IMR-90 (cell line): ENCODE results near the gene SEMA5A. TPM values are rescaled to one million over a fixed set of nuclear protein-coding genes. Genes with fewer than 3 reads are reported as not detected.

Source experiments
- ATAC-seq: fragments of 200-7000 bp; cut with Tn5 transposase; 2 replicates; pipeline ENCODE4 v1.9.1; 2020; ENCODE audit warnings: low read depth, mild to moderate bottlenecking, moderate library complexity
- BruUV-seq: library from RNA; stranded (reverse); fragments of 400-500 nt; replicated peaks from 2 replicates; lab custom pipeline; 2021; lab: Mats Ljungman, UMichigan
- CTCF ChIA-PET: fragments of 300-600 bp; formaldehyde crosslinking; extraction: SDS; loops from one replicate; lab custom pipeline; 2021; ENCODE audit warnings: antibody characterized with exemption; lab: Yijun Ruan, JAX
- POLR2A ChIA-PET: fragments of 300-600 bp; sonication (Branson Sonifier 250); formaldehyde crosslinking; loops from one replicate; lab custom pipeline; 2022; ENCODE audit warnings: antibody characterized with exemption; ENCODE audit not compliant: unreplicated experiment; lab: Charles Lee
- DNase-seq: peaks from one replicate; pipeline ENCODE4 v3.0.0; 2013
- H2AFZ ChIP-seq: replicated peaks from 2 replicates; pipeline ENCODE3; 2013; ENCODE audit warnings: low read length, mild to moderate bottlenecking; ENCODE audit not compliant: poor library complexity
- H2AK5ac ChIP-seq: 2 replicates; pipeline ENCODE4 v1.6.1; 2013; ENCODE audit warnings: low read depth, low read length, inconsistent platforms
- H2AK9ac ChIP-seq: replicated peaks from 2 replicates; pipeline ENCODE3; 2013; ENCODE audit warnings: mild to moderate bottlenecking, low read depth, low read length, moderate library complexity; ENCODE audit not compliant: poor library complexity
- H2BK120ac ChIP-seq: 2 replicates; pipeline ENCODE4 v1.6.1; 2013; ENCODE audit warnings: low read depth, low read length, inconsistent platforms
- H2BK15ac ChIP-seq: 3 replicates; pipeline ENCODE4 v1.6.1; 2013; ENCODE audit warnings: low read depth, low read length, inconsistent platforms
- H2BK20ac ChIP-seq: 2 replicates; pipeline ENCODE4 v1.6.1; 2013; ENCODE audit warnings: low read depth, mild to moderate bottlenecking, inconsistent platforms, low read length, moderate library complexity
- H2BK5ac ChIP-seq: 2 replicates; pipeline ENCODE4 v1.6.1; 2013; ENCODE audit warnings: mild to moderate bottlenecking, low read depth, low read length, inconsistent platforms; ENCODE audit not compliant: poor library complexity, severe bottlenecking
- H3K14ac ChIP-seq: replicated peaks from 2 replicates; pipeline ENCODE4 v1.6.1; 2013; ENCODE audit warnings: low read depth, low read length, inconsistent platforms
- H3K18ac ChIP-seq: 2 replicates; pipeline ENCODE4 v1.6.1; 2013; ENCODE audit warnings: low read depth, low read length, control low read depth
- H3K23ac ChIP-seq: 2 replicates; pipeline ENCODE4 v1.6.1; 2013; ENCODE audit warnings: low read depth, low read length, inconsistent platforms
- H3K27ac ChIP-seq: 2 replicates; pipeline ENCODE4 v1.5.1; 2013; ENCODE audit warnings: mild to moderate bottlenecking, control low read depth, low read length; ENCODE audit not compliant: insufficient read depth
- H3K27me3 ChIP-seq: 2 replicates; pipeline ENCODE4 v1.6.1; 2013; ENCODE audit warnings: low read length; ENCODE audit not compliant: control insufficient read depth, insufficient read depth
- H3K36me3 ChIP-seq: 2 replicates; pipeline ENCODE4 v1.6.1; 2013; ENCODE audit warnings: low read length, mixed read lengths; ENCODE audit not compliant: control insufficient read depth, insufficient read depth
- H3K4ac ChIP-seq: 2 replicates; pipeline ENCODE4 v1.6.1; 2013; ENCODE audit warnings: low read depth, low read length, inconsistent platforms
- H3K4me1 ChIP-seq: 2 replicates; pipeline ENCODE4 v1.6.1; 2013; ENCODE audit warnings: low read length, mixed read lengths; ENCODE audit not compliant: control insufficient read depth, insufficient read depth
- H3K4me2 ChIP-seq: 2 replicates; pipeline ENCODE4 v1.6.1; 2013; ENCODE audit warnings: low read depth, mild to moderate bottlenecking, control low read depth, low read length, moderate library complexity
- H3K4me3 ChIP-seq: 2 replicates; pipeline ENCODE4 v1.5.1; 2013; ENCODE audit warnings: low read depth, mild to moderate bottlenecking, control low read depth, low read length, moderate library complexity; ENCODE audit not compliant: insufficient read depth
- H3K56ac ChIP-seq: 2 replicates; pipeline ENCODE4 v1.6.1; 2013; ENCODE audit warnings: low read length, inconsistent platforms; ENCODE audit not compliant: insufficient read depth; ENCODE audit errors: extremely low read depth
- H3K79me1 ChIP-seq, 2 experiments: 2 replicates each; pipeline ENCODE4 v1.6.1; 2013; ENCODE audit warnings: low read length in 2 of 2, inconsistent platforms in 1 of 2, low read depth in 1 of 2
- H3K9ac ChIP-seq: 2 replicates; pipeline ENCODE4 v1.6.1; 2013; ENCODE audit warnings: low read depth, low read length, control low read depth
- H3K9me1 ChIP-seq: 2 replicates; pipeline ENCODE4 v1.6.1; 2013; ENCODE audit warnings: low read length, inconsistent platforms; ENCODE audit not compliant: insufficient read depth
- H3K9me3 ChIP-seq: 2 replicates; pipeline ENCODE4 v1.6.1; 2013; ENCODE audit warnings: low read length; ENCODE audit not compliant: control insufficient read depth, insufficient read depth
- H4K20me1 ChIP-seq: 2 replicates; pipeline ENCODE4 v1.6.1; 2013; ENCODE audit warnings: low read length, inconsistent platforms; ENCODE audit not compliant: insufficient read depth
- H4K5ac ChIP-seq: 2 replicates; pipeline ENCODE4 v1.6.1; 2013; ENCODE audit warnings: mild to moderate bottlenecking, low read depth, low read length, control low read depth
- H4K8ac ChIP-seq, 2 experiments: 2 replicates each; pipeline ENCODE4 v1.6.1; 2013; ENCODE audit warnings: low read depth in 2 of 2, low read length in 2 of 2, control low read depth in 1 of 2, inconsistent platforms in 1 of 2
- H4K91ac ChIP-seq: 2 replicates; pipeline ENCODE4 v1.6.1; 2013; ENCODE audit warnings: low read depth, low read length, inconsistent platforms; ENCODE audit not compliant: insufficient read depth
- MAZ ChIP-seq: IDR thresholded peaks from 2 replicates; pipeline ENCODE4 v1.6.1; 2012; ENCODE audit warnings: low read depth, mild to moderate bottlenecking, low read length, improper control_type of control experiment, moderate library complexity, borderline replicate concordance
- MXI1 ChIP-seq: IDR thresholded peaks from 2 replicates; pipeline ENCODE4 v1.6.1; 2012; ENCODE audit warnings: low read depth, mild to moderate bottlenecking, low read length, moderate library complexity, borderline replicate concordance
- RAD21 ChIP-seq: IDR thresholded peaks from 2 replicates; pipeline ENCODE4 v1.6.1; 2012; ENCODE audit warnings: low read length, improper control_type of control experiment
- WGBS, 2 experiments: methylation state at CpG; one replicate each; pipeline versions ENCODE4 v1.1.5 to v1.1.7; 2013; ENCODE audit warnings: missing lambda C conversion rate in 2 of 2; ENCODE audit not compliant: insufficient read length in 1 of 2; ENCODE audit errors: extremely low coverage in 2 of 2; 5-methylcytosine and 5-hydroxymethylcytosine counted together
- dilution Hi-C: fragments of 300-500 bp; cut with HindIII; formaldehyde crosslinking; loops from one replicate; pipeline ENCODE4 v1.14.3; 2018; ENCODE audit warnings: low sequenced_read_pairs; ENCODE audit not compliant: unreplicated experiment
- in situ Hi-C: fragments of 300-500 bp; cut with MboI; formaldehyde crosslinking; loops from 3 replicates; pipeline ENCODE4 v1.14.3; 2019; ENCODE audit warnings: low sequenced_read_pairs, inconsistent platforms, mixed read lengths
- intact Hi-C: fragments of 100-400 bp; cut with micrococcal nuclease; formaldehyde crosslinking; loops from 2 replicates; pipeline ENCODE4 v1.10.0; 2022
- polyA plus RNA-seq, 3 experiments: library from polyadenylated mRNA; depleted of rRNA; stranded (reverse); fragments of >200 nt; gene quantifications; 2 replicates each; pipeline ENCODE4 v1.2.3, GENCODE V29; 2012; ENCODE audit warnings: low replicate concordance in 1 of 3
- total RNA-seq: library from RNA; depleted of rRNA; stranded (reverse); fragments of >200 nt; gene quantifications from 2 replicates; pipeline ENCODE4 v1.2.3, GENCODE V29; 2012

SEMA5A gene
- total and polyA plus RNA-seq, 2 of the 4 experiments (the other 2 are of a cell fraction): 8.2 to 9.9 TPM

DNA sequence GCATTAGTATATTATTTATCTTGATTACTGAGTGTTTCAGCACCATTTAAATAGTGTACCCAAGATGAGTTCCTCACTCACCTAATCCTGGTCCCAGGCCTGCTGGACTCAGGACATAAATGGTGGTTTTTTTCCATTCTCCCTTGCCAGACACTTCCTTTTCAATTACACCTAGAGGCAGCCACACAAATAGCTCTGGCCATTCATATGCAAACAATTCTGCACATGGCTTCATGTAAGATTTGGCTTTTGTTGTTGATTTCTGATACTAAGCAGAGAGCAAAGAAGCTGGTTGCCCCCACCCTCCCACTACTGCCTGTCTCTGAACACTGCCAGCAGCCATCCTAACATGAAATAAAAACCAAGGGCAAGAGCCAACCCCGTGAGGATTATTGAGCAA is 180.4 kb downstream of the SEMA5A start:
- Histone ChIP-seq H3K9me1 (no peaks in the 10 kb centered on the region; the same call in 1 of the 2 replicates), H3K27ac (no peak overlapping the region), H3K79me1 (peaks cover 0 to 32% of the 10 kb centered on the region in 2 experiments; a peak in 2 of 4 replicates), H3K4ac (no peak overlapping the region), H3K4me2 (no peak overlapping the region), H3K14ac (no peak overlapping the region), H3K18ac (no peak overlapping the region), H3K23ac (no peak overlapping the region), H4K8ac (no peak overlapping the region), H3K56ac (no peak overlapping the region; the same call in 1 of the 2 replicates), H3K9me3 (no peaks in the 10 kb centered on the region), H2BK15ac (no peak overlapping the region), H4K20me1 (no peaks in the 10 kb centered on the region), H3K27me3 (no peaks in the 10 kb centered on the region), H2AK9ac (no peak overlapping the region), H4K5ac (no peak overlapping the region), H2BK20ac (no peak overlapping the region), H3K36me3 (no peaks in the 10 kb centered on the region), H3K9ac (no peak overlapping the region), H3K4me3 (no peak overlapping the region), H4K91ac (no peak overlapping the region), H2AK5ac (no peak overlapping the region), H2AFZ (no peak overlapping the region), H2BK120ac (no peak overlapping the region), H2BK5ac (no peak overlapping the region), H3K4me1 (peaks cover 2% of the 10 kb centered on the region; the same call in 1 of the 2 replicates)
- ChIA-PET CTCF (interaction anchor here (2.0 kb wide), 1 partner anchor 9 kb away, joined by 4 read pairs; no protein-coding TSS in a partner anchor), POLR2A (no interaction called here)
- ATAC-seq: no peak
- no peak for DNase-seq
- intact Hi-C loops: no loop called here
- TF ChIP-seq MXI1 (no peak), RAD21 (no peak), MAZ (no peak)
- in situ Hi-C loops: no loop called here
- BruUV-seq: no TSS peak
- dilution Hi-C loops: no loop called here
- WGBS, 2 experiments: 60% methylated on average over 1 of the region's 1 CpG; no CpG with 5 or more reads in 1 of the 2 experiments
